Measurements from ENCODE around the gene NSD2. TPM values are rescaled to one million over a fixed set of nuclear protein-coding genes. Genes with fewer than 3 reads are reported as not detected.

NSD2 gene
- total and polyA plus RNA-seq, 9 of the 15 experiments (the other 6 are each of a cell fraction or from before 2014, with no cell fraction given) = 6.4 to 126 (median 58.8) TPM

GRCh38 chr4:1880332-1880731, 9.1 kb downstream of the NSD2 start:
- ATAC-seq (no peak), DNase-seq (ENCODE audit: extremely low read depth in 1 of 4, low spot score in 3 of 4) (no peak), FAIRE-seq (no peak)
- peaks cover 24% of the 10 kb centered on the region; the same call in 2 of the 3 replicates for H3K36me3 ChIP-seq (ENCODE audit: control insufficient read depth, insufficient read depth, low read length)
- ChIA-PET CTCF (ENCODE audit: low intra/inter-chr PET ratio) (no interaction called here), POLR2A (no interaction called here)
- peak overlapping the region; percentile 39 for H3K27ac ChIP-seq (ENCODE audit: extremely low read depth, low read depth, low read length)
- no peak overlapping the region for H2AFZ ChIP-seq (ENCODE audit: low read depth, low read length)
- no peak overlapping the region for H3K4me2 ChIP-seq (ENCODE audit: insufficient read depth, low read length)
- WGBS (ENCODE audit: insufficient coverage, low coverage, missing lambda C conversion rate) = 47% methylated on average over 1 of the region's 1 CpG
- no peaks in the 10 kb centered on the region for H3K9me1 ChIP-seq (ENCODE audit: control insufficient read depth, insufficient read depth, low read length)
- H3K4me1 ChIP-seq (replicated peaks in 1 of 2; ENCODE audit: control insufficient read depth in 2 of 2, insufficient read depth in 2 of 2, low read length in 2 of 2) = peaks cover 57 to 72% of the 10 kb centered on the region in 2 experiments
- H3K9ac ChIP-seq (ENCODE audit: insufficient read depth in 1 of 2, low read depth in 2 of 2, low read length in 2 of 2) = no peak overlapping the region
- BruUV-seq (replicated peaks) = no TSS peak
- no peaks in the 10 kb centered on the region for H3K9me3 ChIP-seq (replicated peaks; ENCODE audit: control insufficient read depth, insufficient read depth, low read depth, low read length)
- no peak overlapping the region for H3K4me3 ChIP-seq
- H3K79me2 ChIP-seq (ENCODE audit: control insufficient read depth, insufficient read depth, low read length) = peaks cover 96% of the 10 kb centered on the region
- intact Hi-C loops (cut with micrococcal nuclease) = no loop called here
- peaks cover 27% of the 10 kb centered on the region for H4K20me1 ChIP-seq (replicated peaks; ENCODE audit: control insufficient read depth, insufficient read depth, low read length)
- in situ Hi-C loops (cut with MboI) = no loop called here
- no peaks in the 10 kb centered on the region for H3K27me3 ChIP-seq (ENCODE audit: control insufficient read depth in 2 of 2, insufficient read depth in 2 of 2, low read length in 2 of 2)
- no peak for TF ChIP-seq HMG20A (CRISPR knock-in tag; conservative IDR thresholded peaks at IDR 0.05)

- in situ Hi-C loops (cut with MboI) (no loop called here), intact Hi-C loops (cut with micrococcal nuclease) (no loop called here)
- H3K9ac ChIP-seq (ENCODE audit: insufficient read depth in 1 of 2, low read depth in 2 of 2, low read length in 2 of 2) = peak overlapping the region in 1 of 2 experiments; percentile 35; a peak in 1 of 4 replicates
- no peaks in the 10 kb centered on the region for H3K27me3 ChIP-seq (ENCODE audit: control insufficient read depth in 2 of 2, insufficient read depth in 2 of 2, low read length in 2 of 2)
- ChIA-PET POLR2A (interaction anchor here (0.7 to 3.3 kb wide), 13 partner anchors 8 to 95 kb away, joined by 3 to 28 read pairs (median 4); partner anchors contain the start of gene NSD2), CTCF (ENCODE audit: low intra/inter-chr PET ratio) (no interaction called here)
- peak; percentile 96 for FAIRE-seq
- H4K20me1 ChIP-seq (replicated peaks; ENCODE audit: control insufficient read depth, insufficient read depth, low read length) = peaks cover 33% of the 10 kb centered on the region
- WGBS (ENCODE audit: insufficient coverage, low coverage, missing lambda C conversion rate) = 0% methylated on average over 1 of the region's 1 CpG
- H3K4me3 ChIP-seq = no peak overlapping the region
- H3K4me1 ChIP-seq (replicated peaks in 1 of 2; ENCODE audit: control insufficient read depth in 2 of 2, insufficient read depth in 2 of 2, low read length in 2 of 2) = peaks cover 56 to 81% of the 10 kb centered on the region in 2 experiments
- peaks cover 96% of the 10 kb centered on the region for H3K79me2 ChIP-seq (ENCODE audit: control insufficient read depth, insufficient read depth, low read length)
- H3K27ac ChIP-seq (ENCODE audit: extremely low read depth, low read depth, low read length) = peak overlapping the region; percentile 73
- H3K9me3 ChIP-seq (replicated peaks; ENCODE audit: control insufficient read depth, insufficient read depth, low read depth, low read length) = no peaks in the 10 kb centered on the region
- peak; percentile 73 for ATAC-seq
- DNase-seq (ENCODE audit: extremely low read depth in 1 of 4, low spot score in 3 of 4) = peak; percentile 84 to 95 (median 86)
- H3K9me1 ChIP-seq (ENCODE audit: control insufficient read depth, insufficient read depth, low read length) = no peaks in the 10 kb centered on the region
- H3K36me3 ChIP-seq (ENCODE audit: control insufficient read depth, insufficient read depth, low read length) = peaks cover 24% of the 10 kb centered on the region
- no peak overlapping the region for H2AFZ ChIP-seq (ENCODE audit: low read depth, low read length)
- H3K4me2 ChIP-seq (ENCODE audit: insufficient read depth, low read length) = peak overlapping the region; percentile 35; the same call in 1 of the 2 replicates
- no TSS peak for BruUV-seq (replicated peaks)
- TF ChIP-seq TBL1XR1 (IDR thresholded peaks at IDR 0.05; ENCODE audit: low read length in 2 of 2) (peak in 1 of 2 experiments; percentile 86; a peak in 2 of 4 replicates), RUNX1 (IDR thresholded peaks at IDR 0.05; ENCODE audit: low read depth) (no peak), HDAC2 (IDR thresholded peaks at IDR 0.05) (peak; percentile 90), CXXC5 (CRISPR knock-in tag; IDR thresholded peaks at IDR 0.05) (peak; percentile 30; the same call in 1 of the 2 replicates), ZNF551 (CRISPR knock-in tag; IDR thresholded peaks at IDR 0.05) (no peak), ZBTB43 (CRISPR knock-in tag; IDR thresholded peaks at IDR 0.05) (no peak), E2F1 (CRISPR knock-in tag; IDR thresholded peaks at IDR 0.05) (no peak)
Observed at GRCh38 chr4:1882850-1883271, 11.7 kb downstream of the NSD2 start.

All from K562 (cell line).